H1 (cell line): Measurements from ENCODE around the gene TOB1. TPM values are rescaled to one million over a fixed set of nuclear protein-coding genes. Genes with fewer than 3 reads are reported as not detected.

Experiments
- EP300 ChIP-seq, 2 experiments: IDR thresholded peaks; 1 replicate in 1 of 2; 2 replicates in 1 of 2; pipeline ENCODE4 v1.6.1; 2011 to 2012; ENCODE audit warnings: low read depth in 2 of 2, low read length in 2 of 2, mild to moderate bottlenecking in 2 of 2, borderline replicate concordance in 1 of 2, inconsistent platforms in 1 of 2, moderate library complexity in 1 of 2
- PHF8 ChIP-seq: fragments of 200-600 bp; sonication (generic); conservative IDR thresholded peaks from 2 replicates; pipeline ENCODE4 v1.7.1; 2012; ENCODE audit warnings: low read depth, mild to moderate bottlenecking, inconsistent platforms, low read length, moderate library complexity
- SP4 ChIP-seq: IDR thresholded peaks from 2 replicates; pipeline ENCODE4 v1.6.1; 2012; ENCODE audit warnings: low read length, inconsistent platforms
- YY1 ChIP-seq: IDR thresholded peaks from 2 replicates; pipeline ENCODE4 v1.6.1; 2011; ENCODE audit warnings: low read depth, mild to moderate bottlenecking, low read length
- polyA plus RNA-seq, 7 experiments: library from polyadenylated mRNA; depleted of rRNA in 3 of 7; stranded (reverse) in 5 of 7; unstranded in 2 of 7; fragments of >200 nt in 5 of 7; fragments of 200-250 nt in 2 of 7; gene quantifications; 1 replicate in 5 of 7; 2 replicates in 1 of 7; 4 replicates in 1 of 7; pipeline versions ENCODE4 v1.2.1 to v1.2.3, GENCODE V29; 2011 to 2013; ENCODE audit warnings: missing spikeins in 2 of 7, mixed read lengths in 2 of 7
- total RNA-seq: library from RNA; stranded (reverse); fragmentation: NEBNext Ultra II Directional; extraction: Animal tissue kit (Norgen Biotek cat#: 25700); gene quantifications from 2 replicates; pipeline ENCODE4 v1.2.1, GENCODE V29; 2021
- TF ChIP-seq, protein P1 (sequence below): IDR thresholded peaks from 2 replicates; pipeline ENCODE4 v1.6.1; 2011; ENCODE audit warnings: low read length, improper control_type of control experiment

The TOB1 gene
- total and polyA plus RNA-seq, 2 of the 8 experiments (the other 6 are each of a cell fraction or from before 2014, with no cell fraction given), result 14.4 to 20.8 TPM

GRCh38 chr17:50909765-50910605, 43.8 kb upstream of the TOB1 start (continued):
- no peak for TF ChIP-seq SP4
- TF ChIP-seq PHF8, result no peak
- no peak for TF ChIP-seq YY1
- TF ChIP-seq, protein P1, sequence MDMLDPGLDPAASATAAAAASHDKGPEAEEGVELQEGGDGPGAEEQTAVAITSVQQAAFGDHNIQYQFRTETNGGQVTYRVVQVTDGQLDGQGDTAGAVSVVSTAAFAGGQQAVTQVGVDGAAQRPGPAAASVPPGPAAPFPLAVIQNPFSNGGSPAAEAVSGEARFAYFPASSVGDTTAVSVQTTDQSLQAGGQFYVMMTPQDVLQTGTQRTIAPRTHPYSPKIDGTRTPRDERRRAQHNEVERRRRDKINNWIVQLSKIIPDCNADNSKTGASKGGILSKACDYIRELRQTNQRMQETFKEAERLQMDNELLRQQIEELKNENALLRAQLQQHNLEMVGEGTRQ, result no peak
- TF ChIP-seq EP300 (IDR thresholded peaks at IDR 0.05; ENCODE audit: borderline replicate concordance in 1 of 2, low read depth in 2 of 2, low read length in 2 of 2), result no peak
